Activated CD4-positive, alpha-beta T cell treated with anti-CD3 and anti-CD28 coated beads, Interleukin-2, amount 10 ng/mL, durations not matched to agents 7 days and 5 days (primary cell): Measurements from ENCODE around the gene AKAIN1. TPM values are rescaled to one million over a fixed set of nuclear protein-coding genes. Genes with fewer than 3 reads are reported as not detected.

ENCODE experiments used
- CTCF ChIA-PET: fragments of 350-600 bp; sonication (Branson Sonifier 250); formaldehyde crosslinking; loops from one replicate; lab custom pipeline; 2021; ENCODE audit warnings: antibody characterized with exemption; lab: Charles Lee
- POLR2A ChIA-PET: fragments of 350-600 bp; sonication (Branson Sonifier 250); formaldehyde crosslinking; loops from one replicate; lab custom pipeline; 2021; ENCODE audit warnings: antibody characterized with exemption; lab: Charles Lee
- DNase-seq: peaks from one replicate; pipeline ENCODE4 v3.0.0-alpha.2; 2020
- H3K27ac Mint-ChIP-seq: one replicate; pipeline ENCODE4 v1.8.0; 2021; ENCODE audit warnings: mild to moderate bottlenecking, moderate library complexity, mixed read lengths
- H3K27me3 Mint-ChIP-seq: one replicate; pipeline ENCODE4 v1.8.0; 2021; ENCODE audit warnings: mixed read lengths
- H3K36me3 Mint-ChIP-seq: one replicate; pipeline ENCODE4 v1.8.0; 2021; ENCODE audit warnings: low read depth, mixed read lengths
- H3K4me1 Mint-ChIP-seq: one replicate; pipeline ENCODE4 v1.8.0; 2021; ENCODE audit warnings: mixed read lengths
- H3K4me3 Mint-ChIP-seq: one replicate; pipeline ENCODE4 v1.8.0; 2021; ENCODE audit warnings: mild to moderate bottlenecking, moderate library complexity, mixed read lengths
- H3K9me3 Mint-ChIP-seq: one replicate; pipeline ENCODE4 v1.8.0; 2021; ENCODE audit warnings: mixed read lengths
- total RNA-seq, 2 experiments: library from RNA; stranded (reverse); gene quantifications; one replicate each; pipeline ENCODE4 v1.2.3, GENCODE V29; 2021

The AKAIN1 gene
- total RNA-seq, 2 experiments from 2014 or later, result not detected

DNA sequence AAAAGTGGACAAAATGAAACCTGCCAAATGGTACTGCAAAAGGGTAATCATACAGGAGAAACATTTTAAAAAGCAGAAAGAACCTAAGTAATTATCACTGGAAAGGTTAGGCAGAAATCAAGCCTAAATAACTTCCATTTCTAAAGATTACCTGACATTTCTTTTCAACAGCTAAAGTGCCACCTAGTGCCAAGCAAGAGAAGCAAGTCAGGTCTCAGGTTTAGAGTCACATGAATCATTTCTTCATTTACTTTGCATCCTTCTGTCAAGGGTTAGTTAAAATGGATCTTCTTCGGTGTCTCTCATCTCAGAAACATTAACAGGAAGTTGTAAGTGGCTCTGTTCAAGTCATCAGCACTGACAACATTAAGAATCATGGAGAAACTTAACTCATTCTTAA lies 90.3 kb downstream of the AKAIN1 start:
- ChIA-PET CTCF (no interaction called here), POLR2A (interaction anchor here (0.6 kb wide), 1 partner anchor 198 kb away, joined by 7 read pairs; no protein-coding TSS in a partner anchor)

GRCh38 chr18:5104246-5104645 lies 92.8 kb downstream of the AKAIN1 start:
- ChIA-PET POLR2A (no interaction called here), CTCF (no interaction called here)
- no peaks in the 10 kb centered on the region for H3K27me3 Mint-ChIP-seq
- H3K4me1 Mint-ChIP-seq, result no peaks in the 10 kb centered on the region
- H3K4me3 Mint-ChIP-seq, result no peak overlapping the region
- no peaks in the 10 kb centered on the region for H3K36me3 Mint-ChIP-seq
- no peak overlapping the region for H3K27ac Mint-ChIP-seq
- no peaks in the 10 kb centered on the region for H3K9me3 Mint-ChIP-seq
- DNase-seq, result no peak

More for the DNA sequence above, 90.3 kb downstream of the AKAIN1 start:
- H3K36me3 Mint-ChIP-seq, result no peaks in the 10 kb centered on the region
- H3K9me3 Mint-ChIP-seq, result no peaks in the 10 kb centered on the region
- no peak overlapping the region for H3K4me3 Mint-ChIP-seq
- H3K27me3 Mint-ChIP-seq, result peaks cover 2% of the 10 kb centered on the region
- DNase-seq, result no peak
- no peaks in the 10 kb centered on the region for H3K4me1 Mint-ChIP-seq
- H3K27ac Mint-ChIP-seq, result no peak overlapping the region

- no peaks in the 10 kb centered on the region for H3K36me3 Mint-ChIP-seq
- POLR2A ChIA-PET, result no interaction called here
- DNase-seq, result no peak
- no peak overlapping the region for H3K4me3 Mint-ChIP-seq
- no peaks in the 10 kb centered on the region for H3K4me1 Mint-ChIP-seq
- H3K27me3 Mint-ChIP-seq, result no peaks in the 10 kb centered on the region
- H3K27ac Mint-ChIP-seq, result no peak overlapping the region
- no peaks in the 10 kb centered on the region for H3K9me3 Mint-ChIP-seq
- CTCF ChIA-PET, result interaction anchor here (0.8 kb wide), 1 partner anchor 311 kb away, joined by 3 read pairs; no protein-coding TSS in a partner anchor
Observed at GRCh38 chr18:5103693-5104092, 93.4 kb downstream of the AKAIN1 start.

- H3K4me3 Mint-ChIP-seq, result no peak overlapping the region
- DNase-seq, result no peak
- H3K4me1 Mint-ChIP-seq, result no peaks in the 10 kb centered on the region
- H3K9me3 Mint-ChIP-seq, result no peaks in the 10 kb centered on the region
- no peaks in the 10 kb centered on the region for H3K27me3 Mint-ChIP-seq
- ChIA-PET CTCF (interaction anchor here (0.8 kb wide), 1 partner anchor 311 kb away, joined by 3 read pairs; no protein-coding TSS in a partner anchor), POLR2A (no interaction called here)
- H3K27ac Mint-ChIP-seq, result no peak overlapping the region
- no peaks in the 10 kb centered on the region for H3K36me3 Mint-ChIP-seq
Observed at GRCh38 chr18:5103286-5103685, 93.8 kb downstream of the AKAIN1 start.

GRCh38 chr18:5097116-5097703 lies 99.8 kb downstream of the AKAIN1 start:
- Mint-ChIP-seq H3K36me3 (no peaks in the 10 kb centered on the region), H3K27ac (no peak overlapping the region), H3K4me3 (no peak overlapping the region), H3K4me1 (no peaks in the 10 kb centered on the region), H3K9me3 (peaks cover under 1% of the 10 kb centered on the region), H3K27me3 (no peaks in the 10 kb centered on the region)
- ChIA-PET POLR2A (no interaction called here), CTCF (interaction anchor here (1.4 kb wide), 1 partner anchor 10 kb away, joined by 3 read pairs; no protein-coding TSS in a partner anchor)
- no peak for DNase-seq

GRCh38 chr18:5095239-5095638 lies 101.8 kb downstream of the AKAIN1 start:
- ChIA-PET POLR2A (no interaction called here), CTCF (interaction anchor here (0.7 kb wide), 1 partner anchor 755 kb away, joined by 3 read pairs; no protein-coding TSS in a partner anchor)
- Mint-ChIP-seq H3K27me3 (no peaks in the 10 kb centered on the region), H3K36me3 (no peaks in the 10 kb centered on the region), H3K4me3 (no peak overlapping the region), H3K4me1 (no peaks in the 10 kb centered on the region), H3K9me3 (peaks cover 9% of the 10 kb centered on the region), H3K27ac (no peak overlapping the region)
- no peak for DNase-seq

GRCh38 chr18:5093902-5094301 lies 103.2 kb downstream of the AKAIN1 start:
- Mint-ChIP-seq H3K4me1 (no peaks in the 10 kb centered on the region), H3K9me3 (peaks cover 11% of the 10 kb centered on the region), H3K27me3 (no peaks in the 10 kb centered on the region), H3K27ac (no peak overlapping the region), H3K36me3 (no peaks in the 10 kb centered on the region), H3K4me3 (no peak overlapping the region)
- ChIA-PET POLR2A (no interaction called here), CTCF (no interaction called here)
- DNase-seq, result no peak

Other genes starting within 250 kb of the AKAIN1 start
- 10 to 100 TPM; 26.6 to 27.4 TPM for gene ZBTB14, start 98.5 kb upstream of the AKAIN1 start, total RNA-seq